GM13976 (cell line): Measurements from ENCODE around the gene MLKL.
"Not testable (repeated sequence)": the region's sequence is repeated elsewhere in the genome, so short reads cannot be mapped to it uniquely, and the experiment has no call there.

Source experiments
- DNase-seq: peaks from one replicate; pipeline ENCODE4 v3.0.0; 2012; ENCODE audit warnings: low spot score
- in situ Hi-C: fragments of 300-500 bp; cut with MboI; formaldehyde crosslinking; loops from one replicate; pipeline ENCODE4 v1.12.0; 2022; ENCODE audit warnings: low sequenced_read_pairs, mixed read lengths, inconsistent platforms; ENCODE audit not compliant: unreplicated experiment
- TF ChIP-seq, protein P1 (sequence below): IDR thresholded peaks from 2 replicates; pipeline ENCODE4 v1.5.1; 2012; ENCODE audit warnings: borderline replicate concordance, mild to moderate bottlenecking; ENCODE audit not compliant: insufficient read depth; ENCODE audit errors: extremely low read depth, missing control alignments, control extremely low read depth

MLKL gene

DNA sequence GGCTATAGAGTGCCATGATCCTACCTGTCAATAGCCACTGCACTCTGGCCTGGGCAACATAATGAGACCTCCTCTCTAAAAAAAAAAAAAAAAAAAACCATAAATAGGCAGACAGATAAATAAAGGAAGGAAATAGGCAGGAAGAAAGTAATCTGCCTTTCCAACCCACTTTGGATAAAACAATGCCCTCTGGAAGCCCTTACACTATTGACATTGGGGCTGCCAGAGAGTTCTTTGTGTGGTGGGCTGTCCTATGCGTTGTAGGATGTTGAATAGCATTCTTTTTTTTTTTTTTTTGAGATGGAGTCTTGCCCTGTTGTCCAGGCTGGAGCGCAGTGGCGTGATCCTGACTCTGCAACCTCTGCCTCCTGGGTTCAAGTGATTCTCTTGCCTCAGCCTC lies 26.8 kb downstream of the MLKL start:
- TF ChIP-seq, protein P1, sequence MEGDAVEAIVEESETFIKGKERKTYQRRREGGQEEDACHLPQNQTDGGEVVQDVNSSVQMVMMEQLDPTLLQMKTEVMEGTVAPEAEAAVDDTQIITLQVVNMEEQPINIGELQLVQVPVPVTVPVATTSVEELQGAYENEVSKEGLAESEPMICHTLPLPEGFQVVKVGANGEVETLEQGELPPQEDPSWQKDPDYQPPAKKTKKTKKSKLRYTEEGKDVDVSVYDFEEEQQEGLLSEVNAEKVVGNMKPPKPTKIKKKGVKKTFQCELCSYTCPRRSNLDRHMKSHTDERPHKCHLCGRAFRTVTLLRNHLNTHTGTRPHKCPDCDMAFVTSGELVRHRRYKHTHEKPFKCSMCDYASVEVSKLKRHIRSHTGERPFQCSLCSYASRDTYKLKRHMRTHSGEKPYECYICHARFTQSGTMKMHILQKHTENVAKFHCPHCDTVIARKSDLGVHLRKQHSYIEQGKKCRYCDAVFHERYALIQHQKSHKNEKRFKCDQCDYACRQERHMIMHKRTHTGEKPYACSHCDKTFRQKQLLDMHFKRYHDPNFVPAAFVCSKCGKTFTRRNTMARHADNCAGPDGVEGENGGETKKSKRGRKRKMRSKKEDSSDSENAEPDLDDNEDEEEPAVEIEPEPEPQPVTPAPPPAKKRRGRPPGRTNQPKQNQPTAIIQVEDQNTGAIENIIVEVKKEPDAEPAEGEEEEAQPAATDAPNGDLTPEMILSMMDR = no peak
- DNase-seq = no peak
- in situ Hi-C loops = no loop called here

DNA sequence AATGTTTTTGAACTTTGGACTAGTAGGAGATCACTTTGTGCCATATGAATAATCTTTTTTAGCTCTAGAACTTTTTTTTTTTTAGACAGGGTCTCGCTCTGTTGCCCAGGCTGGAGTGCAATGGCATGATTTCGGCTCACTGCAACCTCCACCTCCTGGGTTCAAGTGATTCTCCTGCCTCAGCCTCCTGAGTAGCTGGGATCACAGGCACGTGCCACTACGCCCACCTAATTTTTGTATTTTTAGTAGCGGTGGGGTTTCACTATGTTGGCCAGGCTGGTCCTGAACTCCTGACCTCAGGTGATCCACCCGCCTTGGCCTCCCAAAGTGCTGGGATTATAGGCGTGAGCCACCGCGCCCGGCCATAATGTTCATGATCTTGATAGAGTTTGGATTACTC lies 31.8 kb downstream of the MLKL start:
- in situ Hi-C loops, DNase-seq: not testable (repeated sequence)

DNA sequence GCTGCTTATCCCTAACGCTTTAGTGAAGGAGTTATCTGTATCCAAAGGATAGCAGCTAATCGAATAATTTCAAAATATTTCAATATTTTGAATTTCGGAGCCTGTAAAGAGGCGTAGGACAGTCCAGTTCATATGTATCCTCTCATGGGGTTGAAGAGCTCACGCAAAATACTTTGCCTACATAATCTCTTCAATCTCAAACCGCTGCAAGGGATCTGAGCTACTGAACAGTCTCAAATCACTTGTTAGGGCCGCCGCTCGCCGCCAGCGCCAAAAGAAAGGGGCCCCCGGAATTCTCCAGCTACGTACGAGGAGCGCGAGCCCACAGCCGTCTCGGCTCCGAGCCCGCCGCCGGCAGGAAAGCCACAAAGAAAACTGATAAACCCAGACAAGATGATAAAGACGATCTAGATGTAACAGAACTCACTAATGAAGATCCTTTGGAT lies 33.4 kb downstream of the MLKL start:
- TF ChIP-seq, protein P1 = no peak
- DNase-seq = peak; percentile 44
- in situ Hi-C loops = no loop called here

DNA sequence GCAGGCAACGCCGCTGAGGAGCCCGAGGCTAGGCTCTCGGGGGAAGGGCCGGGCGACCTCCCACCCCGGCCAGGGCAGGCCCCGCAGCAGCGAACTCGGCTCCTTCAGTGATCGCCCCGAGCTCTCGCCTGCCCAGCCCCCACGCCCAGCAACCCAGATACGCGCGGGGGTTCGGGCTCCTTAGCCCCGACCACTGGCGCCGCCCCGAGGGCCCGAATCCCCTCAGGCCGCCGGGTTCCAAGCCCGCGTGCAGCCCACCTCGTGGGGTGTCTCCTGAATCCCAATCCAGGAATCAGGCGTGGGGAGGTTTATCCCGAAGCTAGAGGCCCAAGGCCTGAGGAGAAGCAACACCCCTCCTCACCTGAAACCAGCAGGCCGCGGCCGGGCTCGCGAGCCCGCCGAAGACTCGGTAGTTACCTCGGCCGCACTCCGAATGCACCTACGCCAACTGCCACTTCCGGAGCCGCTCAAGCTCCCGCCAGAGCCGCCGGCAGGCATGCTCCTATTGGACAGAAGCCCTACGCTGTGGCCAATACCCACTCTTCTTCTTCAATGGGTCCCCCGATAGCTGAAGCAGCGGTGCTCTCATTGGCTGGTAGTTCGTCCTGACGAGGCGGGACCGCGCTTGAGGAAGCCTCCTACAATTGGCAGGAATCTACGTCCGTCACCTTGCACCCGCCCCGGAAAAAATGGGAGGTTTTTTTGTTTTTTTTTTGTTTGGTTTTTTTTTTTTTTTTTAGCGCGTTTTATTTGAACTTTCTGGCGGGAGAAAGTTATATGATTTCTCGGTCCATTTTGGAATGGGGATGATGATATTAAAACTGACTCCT lies 34.0 kb downstream of the MLKL start, which contains the start of gene RFWD3:
RFWD3 (minus strand) TSS at position 453 of the 830 bp plus-strand sequence. CDS start 5,428 bp downstream, outside the sequence.
- in situ Hi-C loops = no loop called here
- TF ChIP-seq, protein P1 = no peak
- DNase-seq = peak; percentile 99

DNA sequence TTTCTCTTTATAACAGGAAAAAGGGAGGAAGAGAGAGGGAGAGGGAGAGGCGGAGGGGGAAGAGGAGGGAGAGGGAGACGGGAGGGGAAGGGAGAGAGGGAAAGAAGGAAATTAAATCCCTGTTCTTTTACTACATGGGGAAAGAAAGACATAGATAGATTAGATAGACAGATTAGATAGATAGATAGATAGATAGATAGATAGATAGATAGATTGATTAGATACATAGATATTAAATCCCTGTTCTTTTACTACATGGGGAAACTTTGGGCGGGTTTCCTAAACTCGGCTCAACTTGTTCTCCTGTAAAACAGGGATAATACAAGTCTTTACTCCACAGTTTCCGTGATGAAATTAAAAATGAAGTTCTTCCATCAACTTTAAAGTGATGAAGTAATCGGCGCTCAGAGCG lies 34.6 kb downstream of the MLKL start:
- TF ChIP-seq, protein P1 = no peak
- DNase-seq = no peak
- in situ Hi-C loops = no loop called here

DNA sequence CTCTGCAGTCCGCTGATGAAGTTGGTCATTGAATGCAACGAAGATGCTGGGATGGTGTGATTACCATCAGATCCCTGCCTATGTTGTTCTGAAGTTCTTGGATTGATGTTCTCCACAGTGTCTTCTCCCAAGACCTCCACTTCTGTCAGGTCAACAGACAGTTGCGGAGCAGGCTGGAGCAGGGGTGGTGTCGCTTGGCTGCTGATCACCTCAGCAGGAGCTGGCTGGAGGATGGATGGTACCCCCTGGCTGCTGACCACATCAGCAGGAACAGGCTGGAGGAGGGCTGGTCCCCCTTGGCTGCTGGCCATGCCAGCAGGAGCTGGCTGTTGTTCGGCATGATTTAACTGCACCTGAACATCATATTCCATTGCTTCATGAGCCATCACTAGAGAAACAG lies 39.6 kb downstream of the MLKL start:
- in situ Hi-C loops = no loop called here
- no peak for DNase-seq
- TF ChIP-seq, protein P1 = no peak

DNA sequence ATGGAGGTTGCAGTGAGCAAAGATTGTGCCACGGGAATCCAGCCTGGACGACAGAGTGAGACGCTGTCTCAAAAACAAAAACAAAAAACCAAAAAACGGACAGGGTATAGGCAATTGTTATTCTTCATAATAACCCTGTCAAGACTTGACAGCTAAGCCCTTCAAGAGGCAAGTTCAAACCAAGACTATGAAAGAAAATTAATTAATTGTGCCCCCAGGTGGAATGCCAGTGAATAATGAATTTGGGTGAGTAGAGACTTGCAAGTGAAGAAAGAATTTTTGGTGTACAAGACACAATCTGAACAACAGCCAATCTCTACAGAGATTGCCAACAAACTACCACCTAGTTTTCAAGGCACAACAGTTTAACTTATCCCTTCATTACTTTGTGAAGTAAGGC lies 40.3 kb downstream of the MLKL start:
- no peak for DNase-seq
- in situ Hi-C loops = no loop called here
- TF ChIP-seq, protein P1 = no peak
